Endodermal cell (in vitro differentiated cells): ENCODE measurements around the gene INSL3. TPM values are rescaled to one million over a fixed set of nuclear protein-coding genes. Genes with fewer than 3 reads are reported as not detected.

Source experiments
- DNase-seq: peaks from one replicate; pipeline ENCODE4 v3.0.0-alpha.2; 2017
- H3K27ac ChIP-seq: 2 replicates; pipeline ENCODE4 v1.5.1; 2013; ENCODE audit warnings: mild to moderate bottlenecking, low read depth, low read length, moderate library complexity
- H3K27me3 ChIP-seq: 2 replicates; pipeline ENCODE4 v1.6.1; 2013; ENCODE audit warnings: mild to moderate bottlenecking, low read length, moderate library complexity; ENCODE audit not compliant: insufficient read depth, control insufficient read depth, poor library complexity, severe bottlenecking
- H3K36me3 ChIP-seq: 2 replicates; pipeline ENCODE4 v1.7.0; 2013; ENCODE audit warnings: mild to moderate bottlenecking, low read length, moderate library complexity; ENCODE audit not compliant: control insufficient read depth, insufficient read depth
- H3K4me1 ChIP-seq: one replicate; pipeline ENCODE4 v1.7.0; 2013; ENCODE audit warnings: low read length; ENCODE audit not compliant: control insufficient read depth, insufficient read depth
- H3K4me3 ChIP-seq: 2 replicates; pipeline ENCODE4 v1.5.1; 2013; ENCODE audit warnings: mild to moderate bottlenecking, low read length, moderate library complexity
- H3K9ac ChIP-seq: 2 replicates; pipeline ENCODE4 v1.6.1; 2013; ENCODE audit warnings: mild to moderate bottlenecking, low read length, moderate library complexity; ENCODE audit not compliant: poor library complexity, severe bottlenecking; ENCODE audit errors: extremely low read depth
- H3K9me3 ChIP-seq: 2 replicates; pipeline ENCODE4 v1.6.1; 2013; ENCODE audit warnings: mild to moderate bottlenecking, low read length, moderate library complexity; ENCODE audit not compliant: control insufficient read depth
- H3K27ac Mint-ChIP-seq: 2 replicates; pipeline ENCODE4 v1.8.0; 2020; ENCODE audit warnings: mixed read lengths
- H3K27me3 Mint-ChIP-seq: 2 replicates; pipeline ENCODE4 v1.8.0; 2021; ENCODE audit warnings: mild to moderate bottlenecking, mixed read lengths; ENCODE audit not compliant: insufficient read depth
- H3K36me3 Mint-ChIP-seq: 2 replicates; pipeline ENCODE4 v1.8.0; 2020; ENCODE audit warnings: low read depth, mixed read lengths
- H3K4me1 Mint-ChIP-seq: 2 replicates; pipeline ENCODE4 v1.8.0; 2020; ENCODE audit warnings: mixed read lengths
- H3K4me3 Mint-ChIP-seq: 2 replicates; pipeline ENCODE4 v1.8.0; 2020; ENCODE audit warnings: mild to moderate bottlenecking, moderate library complexity, mixed read lengths
- H3K9me3 Mint-ChIP-seq: 2 replicates; pipeline ENCODE4 v1.8.0; 2020; ENCODE audit warnings: mild to moderate bottlenecking, mixed read lengths
- CTCF ChIP-seq: fragments of 200-600 bp; sonication (generic); conservative IDR thresholded peaks from 2 replicates; pipeline ENCODE4 v1.5.0; 2021; ENCODE audit warnings: antibody characterized with exemption, mild to moderate bottlenecking
- WGBS, 2 experiments: methylation state at CpG; one replicate each; pipeline versions ENCODE4 v1.1.5 to v1.1.7; 2013; ENCODE audit warnings: missing lambda C conversion rate in 2 of 2, mixed read lengths in 1 of 2; ENCODE audit not compliant: insufficient coverage in 1 of 2, insufficient read length in 1 of 2; 5-methylcytosine and 5-hydroxymethylcytosine counted together
- total RNA-seq, 2 donors: library from RNA; stranded (reverse); fragmentation: NEBNext Ultra II Directional in 1 of 2; extraction: Animal tissue kit (Norgen Biotek cat#: 25700) in 1 of 2; gene quantifications; 2 replicates in 1 of 2; 3 replicates in 1 of 2; pipeline ENCODE4 v1.2.1, GENCODE V29; 2021

The INSL3 gene
- total RNA-seq, 2 donors from 2014 or later = 0.80 TPM; not detected in 1

DNA sequence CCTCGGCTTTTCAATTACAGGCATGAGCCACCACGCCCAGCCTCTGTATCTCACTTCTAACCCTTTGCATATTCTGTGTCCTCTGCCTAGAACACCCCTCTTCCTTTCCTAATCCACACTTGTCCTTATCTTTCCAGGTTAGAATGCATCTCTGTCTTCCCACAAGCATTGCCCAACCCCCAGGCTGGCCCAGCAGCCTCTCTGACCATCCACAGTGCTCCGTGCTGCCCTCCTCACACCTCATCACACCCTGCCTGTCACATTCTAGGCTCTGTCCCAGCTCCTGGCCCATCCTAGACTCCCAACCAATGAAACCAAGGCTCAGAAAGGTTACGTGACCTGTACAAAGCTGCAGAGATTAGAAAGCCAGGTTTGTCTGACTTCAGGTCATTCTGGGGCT, 15.2 kb upstream of the INSL3 start:
- H3K4me3 Mint-ChIP-seq = no peak overlapping the region
- WGBS, 2 experiments = 71 to 82% methylated on average over 3 to 4 of the region's 4 CpGs
- H3K4me3 ChIP-seq = no peak overlapping the region
- H3K9me3 ChIP-seq = no peaks in the 10 kb centered on the region
- peaks cover 33% of the 10 kb centered on the region for H3K27me3 ChIP-seq
- H3K9ac ChIP-seq = no peak overlapping the region
- H3K27me3 Mint-ChIP-seq = peaks cover 53% of the 10 kb centered on the region
- H3K27ac ChIP-seq = no peak overlapping the region
- no peaks in the 10 kb centered on the region for H3K9me3 Mint-ChIP-seq
- no peak overlapping the region for H3K27ac Mint-ChIP-seq
- no peaks in the 10 kb centered on the region for H3K4me1 ChIP-seq
- peaks cover 8% of the 10 kb centered on the region for H3K4me1 Mint-ChIP-seq
- no peak for DNase-seq
- H3K36me3 ChIP-seq = no peaks in the 10 kb centered on the region
- no peak for TF ChIP-seq CTCF
- H3K36me3 Mint-ChIP-seq = no peaks in the 10 kb centered on the region

DNA sequence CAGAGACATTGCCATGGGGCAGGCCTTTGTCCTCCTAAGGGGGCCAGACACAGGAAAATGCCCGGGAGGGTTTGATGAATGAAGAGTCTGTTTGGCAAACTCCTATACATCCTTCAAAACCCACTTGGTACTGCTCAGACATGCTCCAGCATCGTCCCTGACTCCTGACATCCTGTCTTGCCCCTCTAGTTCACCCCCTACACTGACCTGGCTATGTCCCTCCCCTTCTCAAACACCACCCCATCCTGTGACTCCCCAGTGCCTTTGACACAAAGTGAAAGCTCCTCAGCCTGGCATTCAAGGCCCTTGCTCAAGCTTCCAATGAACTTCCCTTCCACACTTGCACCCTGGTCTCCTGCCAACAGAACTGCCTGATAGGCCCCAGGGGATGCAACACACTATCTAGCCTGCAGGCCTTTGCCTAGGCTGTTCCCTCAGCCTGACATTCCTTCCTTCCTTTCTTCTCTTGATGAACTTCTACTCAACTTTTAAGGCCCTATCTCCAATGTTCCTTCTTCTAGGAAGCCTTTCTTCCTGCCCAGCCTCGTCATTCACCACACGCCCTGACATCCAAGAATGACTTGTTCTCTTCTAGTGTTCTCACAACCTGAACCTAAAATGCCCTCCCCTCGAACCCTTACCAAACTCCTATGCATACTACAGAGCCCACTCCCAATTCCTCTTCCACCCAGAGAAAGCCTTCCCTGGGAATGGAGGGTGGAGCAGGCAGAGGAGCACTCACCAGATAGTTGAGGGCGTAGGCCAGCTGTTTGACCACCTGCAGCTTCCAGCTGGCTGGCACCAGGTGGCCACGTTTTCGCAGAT, 14.1 kb upstream of the INSL3 start:
- no peak for DNase-seq
- H3K36me3 Mint-ChIP-seq = no peaks in the 10 kb centered on the region
- no peak overlapping the region for H3K4me3 Mint-ChIP-seq
- peaks cover 47% of the 10 kb centered on the region for H3K27me3 Mint-ChIP-seq
- no peak overlapping the region for H3K27ac ChIP-seq
- no peak overlapping the region for H3K9ac ChIP-seq
- 71 to 79% methylated on average over 5 to 8 of the region's 8 CpGs for WGBS, 2 experiments
- H3K4me3 ChIP-seq = no peak overlapping the region
- TF ChIP-seq CTCF = no peak
- no peaks in the 10 kb centered on the region for H3K9me3 ChIP-seq
- no peak overlapping the region for H3K27ac Mint-ChIP-seq
- no peaks in the 10 kb centered on the region for H3K36me3 ChIP-seq
- H3K9me3 Mint-ChIP-seq = no peaks in the 10 kb centered on the region
- no peaks in the 10 kb centered on the region for H3K4me1 ChIP-seq
- H3K4me1 Mint-ChIP-seq = peaks cover 5% of the 10 kb centered on the region
- H3K27me3 ChIP-seq = peaks cover 27% of the 10 kb centered on the region

DNA sequence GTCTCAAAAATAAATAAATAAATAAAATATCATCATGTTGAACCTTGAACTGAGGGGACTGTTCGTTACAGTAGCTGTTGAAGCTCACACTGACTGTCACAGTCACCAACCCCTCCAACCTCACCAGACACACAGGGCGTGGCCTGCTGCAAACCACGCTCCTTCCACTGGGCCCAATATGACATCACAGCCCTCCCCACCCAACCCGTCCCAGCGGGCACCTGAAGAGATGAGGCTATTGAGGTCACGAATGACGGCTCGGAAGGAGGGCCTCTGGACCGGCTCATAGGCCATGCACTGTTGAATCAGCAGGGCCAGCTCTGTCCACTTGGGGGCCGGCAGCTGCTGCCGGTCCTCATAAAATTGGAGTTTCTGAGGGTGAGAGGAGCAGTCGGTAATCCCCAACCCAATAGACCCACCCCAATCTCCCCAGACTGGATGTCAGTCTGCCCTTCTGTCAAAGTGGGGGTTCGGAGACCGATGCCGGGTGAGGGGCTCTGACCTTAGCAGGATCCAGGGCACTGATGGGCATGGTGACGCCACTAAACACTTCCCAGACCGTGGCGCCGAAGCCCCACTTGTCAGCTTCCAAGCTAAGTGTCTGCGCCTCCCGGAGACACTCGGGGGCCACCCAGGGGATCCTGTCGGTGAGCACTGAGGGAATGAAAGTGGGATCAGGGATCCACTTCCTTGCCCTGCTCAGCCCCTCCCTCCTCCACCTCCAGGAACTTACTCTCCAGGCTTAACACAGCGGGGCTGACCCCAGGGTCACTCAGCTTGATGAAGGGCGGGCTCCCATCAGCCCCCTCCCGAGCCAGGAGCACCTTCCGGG, 13.2 kb upstream of the INSL3 start:
- no peaks in the 10 kb centered on the region for H3K9me3 Mint-ChIP-seq
- peaks cover 42% of the 10 kb centered on the region for H3K27me3 Mint-ChIP-seq
- Histone ChIP-seq H3K9ac (no peak overlapping the region), H3K9me3 (no peaks in the 10 kb centered on the region), H3K27me3 (peaks cover 20% of the 10 kb centered on the region), H3K4me1 (no peaks in the 10 kb centered on the region), H3K4me3 (no peak overlapping the region), H3K36me3 (no peaks in the 10 kb centered on the region), H3K27ac (no peak overlapping the region)
- H3K4me3 Mint-ChIP-seq = no peak overlapping the region
- 81% methylated on average over 8 to 27 of the region's 27 CpGs for whole genome bisulfite sequencing, 2 experiments
- H3K4me1 Mint-ChIP-seq = peaks cover 8% of the 10 kb centered on the region
- TF ChIP-seq CTCF = peak; percentile 62
- peak; percentile 72 for DNase-seq
- H3K36me3 Mint-ChIP-seq = no peaks in the 10 kb centered on the region
- no peak overlapping the region for H3K27ac Mint-ChIP-seq
